H1 (cell line): Measurements from ENCODE around the gene NCL. TPM values are rescaled to one million over a fixed set of nuclear protein-coding genes. Genes with fewer than 3 reads are reported as not detected.

Source experiments
- CTCF ChIA-PET: fragments of 300-600 bp; sonication (Branson Sonifier 250); formaldehyde crosslinking; loops from one replicate; lab custom pipeline; 2021; ENCODE audit not compliant: partially characterized antibody; lab: Charles Lee
- POLR2A ChIA-PET: fragments of 300-600 bp; sonication (Branson Sonifier 250); formaldehyde crosslinking; loops from one replicate; lab custom pipeline; 2021; ENCODE audit warnings: inconsistent platforms; ENCODE audit not compliant: partially characterized antibody; lab: Charles Lee
- DNase-seq, 2 experiments: peaks; one replicate each; pipeline versions ENCODE4 v3.0.0 to v3.0.0-alpha.2; 2010 to 2022; ENCODE audit warnings: low spot score in 2 of 2, low read depth in 1 of 2, mixed read lengths in 1 of 2
- FAIRE-seq: peaks from 2 replicates; lab custom pipeline; 2011; peaks lifted over from hg19 to GRCh38; lab: Jason Lieb, UNC
- H2AFZ ChIP-seq: 2 replicates; pipeline ENCODE4 v1.8.1; 2012; ENCODE audit warnings: low read length, inconsistent platforms
- H2AK5ac ChIP-seq: 2 replicates; pipeline ENCODE4 v1.6.1; 2013; ENCODE audit warnings: low read depth, low read length
- H2BK120ac ChIP-seq: replicated peaks from 2 replicates; pipeline ENCODE3; 2013; ENCODE audit warnings: low read depth, low read length, inconsistent platforms
- H2BK12ac ChIP-seq: 2 replicates; pipeline ENCODE4 v1.6.1; 2013; ENCODE audit warnings: low read depth, low read length
- H2BK15ac ChIP-seq: 2 replicates; pipeline ENCODE4 v1.6.1; 2013; ENCODE audit warnings: low read length
- H2BK20ac ChIP-seq: 2 replicates; pipeline ENCODE4 v1.6.1; 2013; ENCODE audit warnings: low read length
- H2BK5ac ChIP-seq: 2 replicates; pipeline ENCODE4 v1.6.1; 2013; ENCODE audit warnings: low read depth, low read length
- H3K14ac ChIP-seq: 2 replicates; pipeline ENCODE4 v1.6.1; 2013; ENCODE audit warnings: inconsistent platforms; ENCODE audit not compliant: insufficient read length
- H3K18ac ChIP-seq: 2 replicates; pipeline ENCODE4 v1.6.1; 2013; ENCODE audit warnings: low read length; ENCODE audit errors: extremely low read depth
- H3K23ac ChIP-seq: 2 replicates; pipeline ENCODE4 v1.6.1; 2013; ENCODE audit warnings: inconsistent platforms; ENCODE audit not compliant: insufficient read length
- H3K23me2 ChIP-seq: 2 replicates; pipeline ENCODE4 v1.6.1; 2013; ENCODE audit warnings: low read depth, low read length
- H3K27ac ChIP-seq: 2 replicates; pipeline ENCODE4 v1.6.1; 2011; ENCODE audit warnings: low read depth, low read length, inconsistent platforms
- H3K27me3 ChIP-seq, 4 experiments: replicated peaks in 1 of 4; 1 replicate in 1 of 4; 2 replicates in 3 of 4; pipeline versions ENCODE4 v1.6.1 to v1.8.1; 2011 to 2013; ENCODE audit warnings: low read length in 3 of 4, mild to moderate bottlenecking in 3 of 4, inconsistent platforms in 2 of 4, mixed read lengths in 2 of 4, moderate library complexity in 1 of 4; ENCODE audit not compliant: control insufficient read depth in 3 of 4, insufficient read depth in 3 of 4; ENCODE audit errors: extremely low read depth in 1 of 4
- H3K36me3 ChIP-seq, 4 experiments: 2 replicates each; pipeline versions ENCODE4 v1.6.1 to v1.8.1; 2011 to 2013; ENCODE audit warnings: mild to moderate bottlenecking in 4 of 4, low read length in 3 of 4, moderate library complexity in 2 of 4, control low read depth in 1 of 4, inconsistent platforms in 1 of 4; ENCODE audit not compliant: insufficient read depth in 4 of 4, control insufficient read depth in 2 of 4
- H3K4ac ChIP-seq: replicated peaks from 2 replicates; pipeline ENCODE3; 2013; ENCODE audit warnings: low read length, low read depth, mixed read lengths, inconsistent platforms; ENCODE audit not compliant: insufficient read length
- H3K4me1 ChIP-seq, 4 experiments: replicated peaks in 1 of 4; 1 replicate in 1 of 4; 2 replicates in 3 of 4; pipeline versions ENCODE4 v1.6.1 to v1.8.1; 2011 to 2013; ENCODE audit warnings: low read length in 3 of 4, inconsistent platforms in 2 of 4, mixed read lengths in 1 of 4; ENCODE audit not compliant: insufficient read depth in 4 of 4, control insufficient read depth in 3 of 4
- H3K4me2 ChIP-seq, 2 experiments: 2 replicates each; pipeline versions ENCODE4 v1.6.1 to v1.8.1; 2011 to 2013; ENCODE audit warnings: low read depth in 2 of 2, low read length in 2 of 2, control low read depth in 1 of 2, inconsistent platforms in 1 of 2, mild to moderate bottlenecking in 1 of 2; ENCODE audit not compliant: insufficient read depth in 1 of 2
- H3K4me3 ChIP-seq, 4 experiments: fragments of 200-600, 300-600 bp in 1 of 4; sonication (generic), shearing (Covaris generic), sonication (Bioruptor Twin) in 1 of 4; 2 replicates each; pipeline versions ENCODE4 v1.5.1 to v1.8.1; 2011 to 2016; ENCODE audit warnings: low read length in 4 of 4, low read depth in 3 of 4, control low read depth in 2 of 4, inconsistent platforms in 2 of 4, mild to moderate bottlenecking in 2 of 4, mixed read lengths in 1 of 4, moderate library complexity in 1 of 4; ENCODE audit not compliant: insufficient read depth in 2 of 4; ENCODE audit errors: extremely low read depth in 1 of 4
- H3K56ac ChIP-seq: replicated peaks from 2 replicates; pipeline ENCODE3; 2013; ENCODE audit warnings: low read depth, mild to moderate bottlenecking, mixed read lengths, low read length, inconsistent platforms; ENCODE audit not compliant: insufficient read length
- H3K79me1 ChIP-seq: 2 replicates; pipeline ENCODE4 v1.6.1; 2013; ENCODE audit warnings: low read depth, low read length, control low read depth
- H3K79me2 ChIP-seq, 2 experiments: 2 replicates each; pipeline versions ENCODE4 v1.6.1 to v1.8.1; 2012 to 2013; ENCODE audit warnings: low read length in 2 of 2, mild to moderate bottlenecking in 2 of 2, inconsistent platforms in 1 of 2; ENCODE audit not compliant: insufficient read depth in 2 of 2, control insufficient read depth in 1 of 2
- H3K9ac ChIP-seq, 4 experiments: replicated peaks in 1 of 4; 1 replicate in 1 of 4; 2 replicates in 3 of 4; pipeline versions ENCODE4 v1.6.1 to v1.8.1; 2011 to 2013; ENCODE audit warnings: low read depth in 3 of 4, low read length in 3 of 4, control low read depth in 2 of 4, mild to moderate bottlenecking in 2 of 4, moderate library complexity in 2 of 4, inconsistent platforms in 1 of 4; ENCODE audit errors: extremely low read depth in 1 of 4
- H3K9me3 ChIP-seq, 2 experiments: 2 replicates each; pipeline versions ENCODE4 v1.6.1 to v1.8.1; 2012 to 2013; ENCODE audit warnings: mild to moderate bottlenecking in 2 of 2, moderate library complexity in 2 of 2, control low read depth in 1 of 2, inconsistent platforms in 1 of 2, low read depth in 1 of 2, low read length in 1 of 2, mixed read lengths in 1 of 2; ENCODE audit not compliant: insufficient read depth in 2 of 2
- H4K20me1 ChIP-seq, 2 experiments: replicated peaks in 1 of 2; 2 replicates each; pipeline versions ENCODE3 to v1.8.1; 2011 to 2013; ENCODE audit warnings: inconsistent platforms in 2 of 2, low read length in 2 of 2, mild to moderate bottlenecking in 1 of 2; ENCODE audit not compliant: insufficient read depth in 2 of 2, control insufficient read depth in 1 of 2
- H4K5ac ChIP-seq: 2 replicates; pipeline ENCODE4 v1.6.1; 2013; ENCODE audit warnings: low read length, low read depth, mixed read lengths, inconsistent platforms; ENCODE audit not compliant: insufficient read length
- H4K8ac ChIP-seq: 2 replicates; pipeline ENCODE4 v1.8.0; 2013; ENCODE audit warnings: mild to moderate bottlenecking, moderate library complexity, low read length, inconsistent platforms; ENCODE audit not compliant: insufficient read depth; ENCODE audit errors: extremely low read depth
- H4K91ac ChIP-seq: replicated peaks from 2 replicates; pipeline ENCODE3; 2013; ENCODE audit warnings: low read length, mixed read lengths, inconsistent platforms; ENCODE audit not compliant: insufficient read length
- CHD2 ChIP-seq: IDR thresholded peaks from 2 replicates; pipeline ENCODE4 v1.6.1; 2012; ENCODE audit warnings: low read length, improper control_type of control experiment
- NRF1 ChIP-seq: IDR thresholded peaks from 2 replicates; pipeline ENCODE4 v1.6.1; 2011; ENCODE audit warnings: mild to moderate bottlenecking, low read depth, low read length, improper control_type of control experiment
- SIRT6 ChIP-seq: IDR thresholded peaks from one replicate; pipeline ENCODE4 v1.7.1; 2012; ENCODE audit warnings: low read length, inconsistent platforms
- SIX5 ChIP-seq: IDR thresholded peaks from 2 replicates; pipeline ENCODE4 v1.6.1; 2011; ENCODE audit warnings: mild to moderate bottlenecking, low read depth, low read length
- SP4 ChIP-seq: IDR thresholded peaks from 2 replicates; pipeline ENCODE4 v1.6.1; 2012; ENCODE audit warnings: low read length, inconsistent platforms
- TBP ChIP-seq: IDR thresholded peaks from 2 replicates; pipeline ENCODE4 v1.6.1; 2011; ENCODE audit warnings: low read depth, low read length, improper control_type of control experiment
- WGBS, 2 experiments: shearing (Covaris generic) in 1 of 2; methylation state at CpG; one replicate each; pipeline versions ENCODE4 v1.1.6 to v1.1.7; 2013 to 2015; ENCODE audit warnings: low lambda C conversion rate in 2 of 2, mixed read lengths in 2 of 2, inconsistent platforms in 1 of 2, low coverage in 1 of 2, missing lambda C conversion rate in 1 of 2; ENCODE audit not compliant: insufficient replicate concordance in 2 of 2, insufficient coverage in 1 of 2, insufficient read length in 1 of 2; ENCODE audit errors: extremely low coverage in 1 of 2, missing lambda C conversion rate in 1 of 2; 5-methylcytosine and 5-hydroxymethylcytosine counted together
- polyA plus RNA-seq, 7 experiments: library from polyadenylated mRNA; depleted of rRNA in 3 of 7; stranded (reverse) in 5 of 7; unstranded in 2 of 7; fragments of >200 nt in 5 of 7; fragments of 200-250 nt in 2 of 7; gene quantifications; 1 replicate in 5 of 7; 2 replicates in 1 of 7; 4 replicates in 1 of 7; pipeline versions ENCODE4 v1.2.1 to v1.2.3, GENCODE V29; 2011 to 2013; ENCODE audit warnings: missing spikeins in 2 of 7, mixed read lengths in 2 of 7
- total RNA-seq: library from RNA; stranded (reverse); fragmentation: NEBNext Ultra II Directional; extraction: Animal tissue kit (Norgen Biotek cat#: 25700); gene quantifications from 2 replicates; pipeline ENCODE4 v1.2.1, GENCODE V29; 2021

The NCL gene
- total and polyA plus RNA-seq, 2 of the 8 experiments (the other 6 are each of a cell fraction or from before 2014, with no cell fraction given) = 61.2 to 1,478 TPM

- H2AFZ ChIP-seq = no peak overlapping the region
- H4K8ac ChIP-seq = no peak overlapping the region
- H3K9ac ChIP-seq = no peak overlapping the region
- H3K14ac ChIP-seq = no peak overlapping the region
- H3K36me3 ChIP-seq = no peaks in the 10 kb centered on the region
- H2BK120ac ChIP-seq = peak overlapping the region; percentile 22
- no peak overlapping the region for H3K27ac ChIP-seq
- H2BK5ac ChIP-seq = peak overlapping the region; percentile 12; the same call in 1 of the 2 replicates
- no peak for FAIRE-seq
- CTCF ChIA-PET = interaction anchor here (0.6 to 32.5 kb wide), 17 partner anchors 4 to 398 kb away, joined by 3 to 617 read pairs (median 7); partner anchors contain the start of gene B3GNT7
- no peak overlapping the region for H3K56ac ChIP-seq
- no peaks in the 10 kb centered on the region; the same call in 1 of the 2 replicates for H3K23me2 ChIP-seq
- WGBS, 2 experiments = 66% methylated on average over 15 of the region's 15 CpGs; no CpG with 5 or more reads in 1 of the 2 experiments
- POLR2A ChIA-PET = interaction anchor here (0.6 to 20.1 kb wide), 12 partner anchors 8 to 187 kb away, joined by 3 to 235 read pairs (median 4); partner anchors contain the start of gene NCL
- peak overlapping the region; percentile 45 to 55; a peak in 3 of 4 replicates for H3K4me2 ChIP-seq
- H3K79me2 ChIP-seq = no peaks in the 10 kb centered on the region
- H2AK5ac ChIP-seq = no peak overlapping the region
- no peak overlapping the region for H3K4ac ChIP-seq
- H3K18ac ChIP-seq = no peak overlapping the region
- peak overlapping the region; percentile 63 for H4K91ac ChIP-seq
- H2BK20ac ChIP-seq = peak overlapping the region; percentile 9; the same call in 1 of the 2 replicates
- H2BK15ac ChIP-seq = no peak overlapping the region
- H3K4me1 ChIP-seq = peaks cover 14 to 29% (median 20%) of the 10 kb centered on the region in 4 experiments
- TF ChIP-seq CHD2 (no peak), SP4 (no peak), NRF1 (no peak), SIX5 (no peak), SIRT6 (no peak), TBP (no peak)
- no peak overlapping the region for H4K5ac ChIP-seq
- H3K27me3 ChIP-seq = no peaks in the 10 kb centered on the region
- no peak for DNase-seq
- no peaks in the 10 kb centered on the region for H4K20me1 ChIP-seq
- no peaks in the 10 kb centered on the region; a peak in 1 of 4 replicates for H3K9me3 ChIP-seq
- no peaks in the 10 kb centered on the region for H3K79me1 ChIP-seq
- peak overlapping the region; percentile 40; the same call in 1 of the 2 replicates for H2BK12ac ChIP-seq
- H3K4me3 ChIP-seq = no peak overlapping the region
- H3K23ac ChIP-seq = no peak overlapping the region
Observed at GRCh38 chr2:231413921-231414476, 50.3 kb downstream of the NCL start.
